OCI-M1 (cell line): Measurements from ENCODE around the gene UTS2.

Experiments used
- DNase-seq: peaks from one replicate; lab custom pipeline; 2025; lab: John Stamatoyannopoulos, UW

UTS2 gene

DNA sequence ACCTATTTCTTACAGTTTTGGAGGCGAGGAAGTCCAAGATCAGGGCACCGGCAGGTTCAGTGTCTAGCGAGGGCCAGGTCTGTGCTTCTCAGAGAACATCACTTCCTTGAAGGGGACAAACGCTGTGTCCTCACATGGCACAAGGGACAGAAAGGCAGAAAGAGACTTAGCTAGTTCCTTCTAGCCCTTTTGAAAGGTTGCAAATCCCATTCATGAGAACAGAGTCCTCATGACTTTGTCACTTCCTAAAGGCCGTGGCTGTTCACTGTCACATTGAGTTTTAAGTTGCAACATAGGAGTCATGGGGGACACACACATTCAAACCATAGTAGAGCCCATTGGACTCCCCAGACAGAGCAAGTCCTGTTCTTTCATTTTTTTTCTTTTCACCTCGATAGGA is 41.4 kb downstream of the UTS2 start:
- no peak for DNase-seq

DNA sequence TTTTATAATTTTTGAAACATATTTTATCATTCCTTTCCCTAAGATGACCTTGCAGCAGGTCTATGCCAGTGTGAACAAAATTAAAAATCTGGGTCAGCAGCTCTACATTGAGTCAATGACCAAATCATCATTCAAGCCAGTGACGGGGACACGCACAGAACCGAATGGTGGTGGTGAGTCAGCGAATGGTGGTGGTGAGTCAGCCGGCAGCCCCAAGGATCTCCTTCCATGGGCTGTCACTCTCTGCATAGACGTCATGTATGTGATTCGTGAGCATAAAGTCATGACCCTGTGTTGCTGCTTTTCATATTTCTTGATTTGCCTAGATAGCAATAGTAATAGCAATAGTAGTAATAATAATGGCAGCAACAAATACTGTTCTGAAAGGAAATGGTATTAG is 42.5 kb downstream of the UTS2 start:
- peak; percentile 50 for DNase-seq

DNA sequence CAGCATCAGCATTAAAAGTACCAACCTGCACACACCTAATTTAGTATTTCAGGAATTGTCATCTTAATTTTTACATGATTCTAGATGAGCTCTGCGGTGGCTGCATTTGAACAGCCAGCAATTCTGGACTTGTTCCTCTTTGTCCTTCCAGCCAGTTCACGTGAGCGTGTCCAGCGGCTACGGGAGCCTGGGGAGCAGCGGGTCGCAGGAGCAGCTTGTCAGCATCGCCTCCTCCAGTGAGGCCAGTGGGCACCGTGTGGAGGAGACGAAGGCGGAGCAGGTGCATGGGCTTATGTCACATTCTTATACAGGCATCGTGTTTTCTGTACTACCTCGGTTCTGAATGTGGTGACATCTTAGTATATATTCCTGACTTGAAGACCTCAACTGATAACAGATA is 43.1 kb downstream of the UTS2 start:
- no peak for DNase-seq

DNA sequence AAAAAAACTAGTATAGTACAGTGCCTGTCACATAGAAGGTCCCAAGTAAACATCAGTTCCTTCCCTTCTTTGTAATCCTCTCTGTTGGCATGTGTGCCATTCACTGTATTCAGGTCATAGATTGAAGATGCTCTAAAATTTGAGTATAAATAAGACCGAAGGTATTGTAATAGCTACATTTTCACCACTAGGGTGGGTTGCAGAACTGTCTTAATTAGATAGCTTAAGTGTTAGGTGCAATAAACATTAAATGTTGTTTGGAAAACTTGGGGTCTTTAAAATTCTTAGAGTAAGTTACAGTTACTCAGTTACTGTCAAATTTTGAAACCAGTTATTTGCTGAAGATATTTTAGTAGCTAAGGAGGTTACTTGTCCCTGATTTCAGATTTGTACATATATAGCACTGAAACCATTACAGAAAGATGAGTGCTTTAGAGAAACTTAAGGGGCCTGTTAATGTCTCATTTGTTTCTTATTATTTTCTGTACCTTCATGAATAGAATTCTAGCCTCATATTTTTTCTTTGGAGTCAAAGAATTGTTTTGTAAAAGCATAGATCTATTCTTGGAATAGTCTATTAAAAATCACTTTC is 44.5 kb downstream of the UTS2 start:
- DNase-seq: peak; percentile 66

DNA sequence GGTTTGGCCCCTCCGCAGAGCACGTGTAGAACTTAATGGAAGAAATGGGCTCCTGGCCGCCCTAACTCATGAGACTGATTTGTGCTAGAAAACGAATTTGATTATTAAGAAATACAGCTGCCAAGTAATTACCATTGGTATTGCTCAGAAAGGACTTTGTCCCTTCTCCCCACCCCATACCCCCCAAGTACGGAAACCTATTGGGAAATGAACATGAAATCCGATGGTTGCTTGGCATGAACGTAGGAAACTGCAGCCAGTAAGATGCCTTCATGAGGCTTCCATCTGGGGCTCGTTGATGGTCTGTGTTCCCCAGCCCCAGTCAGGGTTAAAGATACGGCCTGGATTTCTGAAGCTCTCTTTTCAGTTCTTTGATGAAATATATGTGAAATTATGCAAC is 47.4 kb downstream of the UTS2 start:
- DNase-seq: no peak
